HG02938 (cell line): ENCODE measurements around the gene MRPS24.
"Not testable (repeated sequence)": the region's sequence is repeated elsewhere in the genome, so short reads cannot be mapped to it uniquely, and the experiment has no call there.

Source experiments
- ATAC-seq: cut with Tn5 transposase; IDR thresholded peaks from one replicate; pipeline ENCODE4 v1.9.1; 2021; ENCODE audit warnings: mild to moderate bottlenecking, moderate library complexity; ENCODE audit not compliant: unreplicated experiment

The MRPS24 gene

GRCh38 chr7:43843296-43843695 lies 26.0 kb downstream of the MRPS24 start:
- ATAC-seq = no peak

GRCh38 chr7:43838201-43838658 lies 31.1 kb downstream of the MRPS24 start:
- no peak for ATAC-seq

- ATAC-seq = no peak
Measured at GRCh38 chr7:43834463-43835251, 34.7 kb downstream of the MRPS24 start.

GRCh38 chr7:43830917-43831316 lies 38.4 kb downstream of the MRPS24 start:
- ATAC-seq = not testable (repeated sequence)

- no peak for ATAC-seq
Measured at GRCh38 chr7:43825391-43825808, 43.9 kb downstream of the MRPS24 start.

- ATAC-seq = no peak
Measured at GRCh38 chr7:43824963-43825362, 44.4 kb downstream of the MRPS24 start.

GRCh38 chr7:43824513-43824912 lies 44.8 kb downstream of the MRPS24 start:
- not testable (repeated sequence) for ATAC-seq

- ATAC-seq = no peak
Measured at GRCh38 chr7:43823941-43824340, 45.4 kb downstream of the MRPS24 start.

GRCh38 chr7:43823425-43823824 lies 45.9 kb downstream of the MRPS24 start:
- ATAC-seq = not testable (repeated sequence)
